GM23338 (cell line): ENCODE measurements around the gene SORCS2. TPM values are rescaled to one million over a fixed set of nuclear protein-coding genes. Genes with fewer than 3 reads are reported as not detected.

Experiments
- CREB1 ChIP-seq: fragments of 250-450 bp; sonication (Bioruptor Pico); IDR thresholded peaks from 2 replicates; pipeline ENCODE4 v1.5.0; 2020; ENCODE audit warnings: low read depth, mild to moderate bottlenecking, moderate library complexity
- ETS1 ChIP-seq: IDR thresholded peaks from 2 replicates; pipeline ENCODE4 v1.6.1; 2016; ENCODE audit warnings: antibody characterized with exemption
- EZH2phosphoT487 ChIP-seq: fragments of 200-600 bp; sonication (generic); IDR thresholded peaks from one replicate; pipeline ENCODE4 v1.8.1; 2018; ENCODE audit warnings: antibody characterized with exemption; ENCODE audit not compliant: unreplicated experiment
- STAT1 ChIP-seq: IDR thresholded peaks from one replicate; pipeline ENCODE4 v1.6.1; 2016; ENCODE audit warnings: antibody characterized with exemption; ENCODE audit not compliant: unreplicated experiment
- ZNF331 ChIP-seq: fragments of 250-450 bp; sonication (Bioruptor Pico); IDR thresholded peaks from 2 replicates; pipeline ENCODE4 v1.5.0; 2020; ENCODE audit warnings: low read depth, mild to moderate bottlenecking, moderate library complexity
- ZNF462 ChIP-seq: fragments of 250-450 bp; sonication (Bioruptor Pico); IDR thresholded peaks from 2 replicates; pipeline ENCODE4 v1.5.0; 2020; ENCODE audit warnings: mild to moderate bottlenecking, moderate library complexity
- polyA plus RNA-seq: library from polyadenylated mRNA; unstranded; fragments of >200 nt; fragmentation: Nextera tagmentation; extraction: Ambion mirVana; gene quantifications from 2 replicates; pipeline ENCODE4 v1.2.1, GENCODE V29; 2016
- total RNA-seq: library from RNA; depleted of rRNA; stranded (reverse); fragments of >200 nt; shearing (Covaris generic); gene quantifications from 2 replicates; pipeline ENCODE4 v1.2.3, GENCODE V29; 2014
- TF ChIP-seq, protein P1 (sequence below): IDR thresholded peaks from one replicate; pipeline ENCODE4 v1.6.1; 2018; ENCODE audit warnings: antibody characterized with exemption; ENCODE audit not compliant: unreplicated experiment

Gene SORCS2
- total and polyA plus RNA-seq, 2 experiments from 2014 or later: 0.47 to 2.4 TPM

GRCh38 chr4:7463566-7464258 lies 271.4 kb downstream of the SORCS2 start (continued):
- TF ChIP-seq, protein P1, sequence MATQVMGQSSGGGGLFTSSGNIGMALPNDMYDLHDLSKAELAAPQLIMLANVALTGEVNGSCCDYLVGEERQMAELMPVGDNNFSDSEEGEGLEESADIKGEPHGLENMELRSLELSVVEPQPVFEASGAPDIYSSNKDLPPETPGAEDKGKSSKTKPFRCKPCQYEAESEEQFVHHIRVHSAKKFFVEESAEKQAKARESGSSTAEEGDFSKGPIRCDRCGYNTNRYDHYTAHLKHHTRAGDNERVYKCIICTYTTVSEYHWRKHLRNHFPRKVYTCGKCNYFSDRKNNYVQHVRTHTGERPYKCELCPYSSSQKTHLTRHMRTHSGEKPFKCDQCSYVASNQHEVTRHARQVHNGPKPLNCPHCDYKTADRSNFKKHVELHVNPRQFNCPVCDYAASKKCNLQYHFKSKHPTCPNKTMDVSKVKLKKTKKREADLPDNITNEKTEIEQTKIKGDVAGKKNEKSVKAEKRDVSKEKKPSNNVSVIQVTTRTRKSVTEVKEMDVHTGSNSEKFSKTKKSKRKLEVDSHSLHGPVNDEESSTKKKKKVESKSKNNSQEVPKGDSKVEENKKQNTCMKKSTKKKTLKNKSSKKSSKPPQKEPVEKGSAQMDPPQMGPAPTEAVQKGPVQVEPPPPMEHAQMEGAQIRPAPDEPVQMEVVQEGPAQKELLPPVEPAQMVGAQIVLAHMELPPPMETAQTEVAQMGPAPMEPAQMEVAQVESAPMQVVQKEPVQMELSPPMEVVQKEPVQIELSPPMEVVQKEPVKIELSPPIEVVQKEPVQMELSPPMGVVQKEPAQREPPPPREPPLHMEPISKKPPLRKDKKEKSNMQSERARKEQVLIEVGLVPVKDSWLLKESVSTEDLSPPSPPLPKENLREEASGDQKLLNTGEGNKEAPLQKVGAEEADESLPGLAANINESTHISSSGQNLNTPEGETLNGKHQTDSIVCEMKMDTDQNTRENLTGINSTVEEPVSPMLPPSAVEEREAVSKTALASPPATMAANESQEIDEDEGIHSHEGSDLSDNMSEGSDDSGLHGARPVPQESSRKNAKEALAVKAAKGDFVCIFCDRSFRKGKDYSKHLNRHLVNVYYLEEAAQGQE: no peak
- TF ChIP-seq ZNF462 (CRISPR knock-in tag) (no peak), STAT1 (no peak), ETS1 (no peak), CREB1 (no peak), EZH2phosphoT487 (no peak), ZNF331 (CRISPR knock-in tag) (no peak)
